SJCRH30 (cell line): Measurements from ENCODE around the gene ATP1A1. TPM values are rescaled to one million over a fixed set of nuclear protein-coding genes. Genes with fewer than 3 reads are reported as not detected.

Experiments used
- DNase-seq, 2 experiments: peaks; one replicate each; pipeline ENCODE4 v3.0.0-alpha.2; 2015 to 2020
- H3K27ac ChIP-seq: fragments of 250-450 bp; sonication (Bioruptor Pico); 2 replicates; pipeline ENCODE4 v1.5.1; 2020; ENCODE audit warnings: mild to moderate bottlenecking, moderate library complexity
- H3K27me3 ChIP-seq: fragments of 250-450 bp; sonication (Bioruptor Pico); 2 replicates; pipeline ENCODE4 v1.5.1; 2020; ENCODE audit warnings: mild to moderate bottlenecking, moderate library complexity
- H3K36me3 ChIP-seq: fragments of 250-450 bp; sonication (Bioruptor Pico); 2 replicates; pipeline ENCODE4 v1.5.1; 2020; ENCODE audit warnings: mild to moderate bottlenecking, moderate library complexity
- H3K4me1 ChIP-seq: fragments of 250-450 bp; sonication (Bioruptor Pico); 2 replicates; pipeline ENCODE4 v1.5.1; 2020; ENCODE audit warnings: mild to moderate bottlenecking, moderate library complexity
- H3K4me3 ChIP-seq: fragments of 250-450 bp; sonication (Bioruptor Pico); 2 replicates; pipeline ENCODE4 v1.5.1; 2020; ENCODE audit warnings: mild to moderate bottlenecking, moderate library complexity
- H3K9me3 ChIP-seq: fragments of 250-450 bp; sonication (Bioruptor Pico); replicated peaks from 2 replicates; pipeline ENCODE4 v1.5.1; 2020; ENCODE audit warnings: mild to moderate bottlenecking, moderate library complexity
- total RNA-seq: library from RNA; depleted of rRNA; stranded (reverse); fragments of >200 nt; shearing (Covaris generic); gene quantifications from 2 replicates; pipeline ENCODE4 v1.2.3, GENCODE V29; 2014

The ATP1A1 gene
- total RNA-seq, 1 experiment from 2014 or later: 112 TPM

DNA sequence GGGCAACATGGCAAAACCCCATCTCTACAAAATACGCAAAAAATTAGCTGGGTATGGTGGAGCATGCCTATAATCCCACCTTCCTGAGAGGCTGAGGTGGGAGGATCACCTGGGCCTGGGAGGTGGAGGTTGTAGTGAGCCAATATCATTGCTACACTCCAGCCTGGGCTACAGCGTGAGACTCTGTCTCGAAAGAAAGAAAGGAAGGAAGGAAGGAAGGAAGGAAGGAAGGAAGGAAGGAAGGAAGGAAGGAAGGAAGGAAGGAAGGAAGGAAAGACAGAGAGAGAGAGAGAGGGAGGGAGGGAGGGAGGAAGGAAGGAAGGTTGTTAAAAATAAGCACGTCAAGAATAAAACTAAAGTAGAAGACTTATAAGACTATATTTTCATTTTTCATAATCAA, 17.0 kb upstream of the ATP1A1 start:
- Histone ChIP-seq H3K4me1 (no peaks in the 10 kb centered on the region), H3K27ac (no peak overlapping the region), H3K4me3 (no peak overlapping the region), H3K9me3 (no peaks in the 10 kb centered on the region), H3K27me3 (no peaks in the 10 kb centered on the region), H3K36me3 (no peaks in the 10 kb centered on the region)
- DNase-seq: no peak

DNA sequence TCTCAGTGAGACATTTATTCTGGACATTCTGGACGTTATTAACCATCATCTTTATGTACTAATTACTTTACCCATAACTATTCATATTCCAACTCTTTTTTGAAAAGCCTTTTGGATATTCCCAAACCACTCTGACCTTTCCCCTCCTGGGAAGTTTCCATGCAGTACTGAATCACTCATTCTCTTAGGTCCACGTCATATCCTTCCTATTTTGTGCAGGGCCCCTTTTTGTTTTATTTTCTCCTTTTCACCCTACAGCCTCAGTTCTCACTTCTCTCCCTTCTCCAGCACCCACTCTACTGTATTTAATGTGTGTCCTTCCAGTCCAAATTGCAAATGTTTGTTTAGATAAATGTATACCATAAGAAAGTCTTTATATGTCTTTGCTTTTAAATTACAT, 16.4 kb upstream of the ATP1A1 start:
- Histone ChIP-seq H3K27ac (no peak overlapping the region), H3K36me3 (no peaks in the 10 kb centered on the region), H3K9me3 (no peaks in the 10 kb centered on the region), H3K4me1 (no peaks in the 10 kb centered on the region), H3K4me3 (no peak overlapping the region), H3K27me3 (no peaks in the 10 kb centered on the region)
- no peak for DNase-seq

DNA sequence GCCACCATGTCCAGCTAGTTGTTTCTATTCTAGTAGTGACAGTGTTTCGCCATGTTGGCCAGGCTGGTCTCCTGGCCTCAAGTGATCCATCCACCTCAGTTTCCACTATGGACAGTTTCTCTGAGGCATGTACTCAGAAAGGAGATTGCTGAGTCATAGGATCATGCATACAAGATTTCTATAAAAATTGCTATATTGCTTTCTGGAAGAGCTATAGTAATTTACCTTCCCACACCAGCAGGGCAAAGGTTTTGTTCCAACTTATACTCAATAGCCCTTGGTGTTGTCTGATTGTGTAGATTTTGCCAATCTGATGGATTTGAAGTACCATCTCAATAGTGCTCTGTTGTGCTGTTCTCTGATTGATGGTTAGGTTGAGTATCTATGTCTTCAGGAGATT, 15.6 kb upstream of the ATP1A1 start:
- DNase-seq: no peak

DNA sequence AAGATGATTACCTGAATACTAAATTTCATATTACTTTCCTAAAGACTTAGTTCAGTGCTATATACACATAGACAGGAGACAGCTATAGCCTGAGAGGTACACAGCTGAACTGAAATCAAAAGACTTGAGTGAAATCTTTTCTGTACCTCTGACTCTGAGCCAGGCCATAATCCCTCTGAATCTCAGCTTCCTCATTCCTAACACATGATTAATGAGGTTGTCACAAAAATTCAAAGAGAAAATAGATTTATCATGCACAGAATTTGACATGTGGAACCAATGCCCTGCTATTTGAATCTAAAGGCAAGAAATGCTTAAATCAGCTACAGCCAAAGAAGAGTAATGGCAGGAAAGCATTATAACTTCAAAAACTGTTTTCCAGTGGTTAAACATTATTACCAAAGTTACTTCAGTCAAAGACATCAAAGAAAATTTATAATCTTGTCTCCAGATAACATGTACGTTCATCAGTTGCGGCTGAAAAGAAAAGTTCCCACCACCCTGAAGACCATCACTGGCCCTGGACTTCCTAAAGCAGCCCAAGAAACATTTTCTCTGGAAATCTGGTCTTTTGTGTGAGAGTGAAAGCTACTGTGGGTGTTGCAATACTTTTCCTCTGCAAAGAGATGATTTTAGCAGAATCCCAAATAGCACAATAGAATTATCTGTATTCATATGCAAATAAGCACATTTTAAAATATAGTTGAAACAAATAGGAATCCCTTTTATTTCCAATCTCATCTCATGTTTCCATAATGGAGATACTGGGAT, 13.8 kb upstream of the ATP1A1 start:
- Histone ChIP-seq H3K36me3 (no peaks in the 10 kb centered on the region), H3K4me3 (no peak overlapping the region), H3K27ac (no peak overlapping the region), H3K27me3 (no peaks in the 10 kb centered on the region), H3K9me3 (no peaks in the 10 kb centered on the region), H3K4me1 (no peaks in the 10 kb centered on the region)
- DNase-seq: no peak

More for the DNA sequence above, 15.6 kb upstream of the ATP1A1 start:
- H3K27ac ChIP-seq: no peak overlapping the region
- no peaks in the 10 kb centered on the region for H3K36me3 ChIP-seq
- H3K9me3 ChIP-seq: no peaks in the 10 kb centered on the region
- H3K4me3 ChIP-seq: no peak overlapping the region
- H3K4me1 ChIP-seq: no peaks in the 10 kb centered on the region
- no peaks in the 10 kb centered on the region for H3K27me3 ChIP-seq

DNA sequence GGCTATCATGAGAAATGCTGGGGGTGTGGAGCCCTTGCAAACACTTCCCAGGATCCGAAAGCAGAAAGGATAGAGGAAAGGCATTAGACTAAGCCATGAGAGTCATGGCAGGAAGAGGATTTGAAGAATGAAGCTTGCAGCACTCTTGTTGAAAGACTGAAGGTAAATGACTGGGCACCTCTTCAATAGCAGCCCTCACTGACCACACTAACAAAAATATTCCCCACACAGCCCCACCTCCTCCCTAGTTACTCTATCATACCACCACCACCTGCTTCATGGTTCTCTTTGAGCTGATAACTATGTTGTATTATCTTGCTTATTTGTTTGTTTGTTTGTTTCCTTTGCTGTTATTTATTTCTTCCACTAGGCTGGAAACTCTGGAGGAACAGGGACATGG, 13.2 kb upstream of the ATP1A1 start:
- DNase-seq: no peak
- Histone ChIP-seq H3K27me3 (no peaks in the 10 kb centered on the region), H3K9me3 (no peaks in the 10 kb centered on the region), H3K27ac (no peak overlapping the region), H3K4me1 (no peaks in the 10 kb centered on the region), H3K36me3 (no peaks in the 10 kb centered on the region), H3K4me3 (no peak overlapping the region)

DNA sequence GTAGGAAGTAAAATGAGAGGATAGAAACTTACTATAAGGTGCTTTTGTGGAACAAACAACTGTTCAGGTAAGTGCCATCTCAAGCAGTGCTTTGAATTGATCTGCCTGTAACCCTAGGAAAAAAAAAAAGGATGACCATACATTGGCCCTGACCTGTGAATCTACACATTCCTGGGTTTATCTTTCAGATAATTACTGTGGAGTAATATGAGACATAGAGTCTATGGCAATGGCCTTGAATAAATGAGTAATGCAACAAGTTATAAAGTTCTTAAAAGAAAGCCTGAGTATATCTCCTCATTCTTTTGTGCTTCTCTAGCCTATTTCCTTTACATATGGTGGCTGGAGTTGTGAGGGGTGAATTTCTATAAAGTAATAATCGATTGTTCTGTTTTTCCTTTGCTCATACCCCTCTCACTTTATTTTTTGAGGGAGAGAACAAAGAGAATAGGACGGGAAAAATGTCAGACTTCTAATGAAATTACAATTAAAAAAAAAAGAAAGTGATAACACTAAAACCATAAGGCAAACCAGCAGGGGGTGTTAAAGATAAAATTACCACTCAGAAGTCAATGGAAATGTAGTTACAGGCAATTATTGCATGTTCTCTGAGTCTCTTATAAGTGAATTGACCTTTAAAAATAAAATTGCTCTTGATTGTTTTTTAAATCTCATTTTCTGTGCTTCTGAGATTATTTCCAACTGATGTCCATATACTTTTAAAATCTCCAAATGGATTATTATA, 12.4 kb upstream of the ATP1A1 start:
- Histone ChIP-seq H3K36me3 (no peaks in the 10 kb centered on the region), H3K9me3 (no peaks in the 10 kb centered on the region), H3K4me1 (no peaks in the 10 kb centered on the region)

DNA sequence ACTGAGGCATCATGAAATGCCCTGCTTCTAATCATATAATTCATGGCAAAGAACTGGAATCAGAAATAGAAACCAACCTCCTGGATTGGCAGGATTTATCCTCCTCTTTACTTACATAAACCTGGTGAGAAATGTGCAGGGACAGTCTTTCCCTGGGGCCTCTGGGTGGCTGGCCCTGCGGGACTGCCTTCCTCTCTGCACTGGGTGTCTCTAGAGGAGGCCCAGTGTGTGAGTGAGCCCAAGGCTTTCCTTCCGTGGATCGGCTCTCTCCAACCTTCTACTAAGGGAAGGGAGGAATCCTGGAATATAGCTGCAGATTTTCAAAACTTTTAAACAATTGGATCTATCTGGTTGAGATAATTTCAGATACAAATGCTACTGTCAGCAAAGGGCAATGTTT, 11.4 kb upstream of the ATP1A1 start:
- H3K36me3 ChIP-seq: no peaks in the 10 kb centered on the region
- no peak overlapping the region for H3K27ac ChIP-seq
- H3K27me3 ChIP-seq: no peaks in the 10 kb centered on the region
- H3K4me1 ChIP-seq: no peaks in the 10 kb centered on the region
- H3K9me3 ChIP-seq: no peaks in the 10 kb centered on the region
- no peak for DNase-seq
- H3K4me3 ChIP-seq: no peak overlapping the region

More for the DNA sequence above, 12.4 kb upstream of the ATP1A1 start:
- no peak overlapping the region for H3K27ac ChIP-seq
- H3K27me3 ChIP-seq: no peaks in the 10 kb centered on the region
- no peak overlapping the region for H3K4me3 ChIP-seq
- peak in 1 of 2 experiments; percentile 22 for DNase-seq

DNA sequence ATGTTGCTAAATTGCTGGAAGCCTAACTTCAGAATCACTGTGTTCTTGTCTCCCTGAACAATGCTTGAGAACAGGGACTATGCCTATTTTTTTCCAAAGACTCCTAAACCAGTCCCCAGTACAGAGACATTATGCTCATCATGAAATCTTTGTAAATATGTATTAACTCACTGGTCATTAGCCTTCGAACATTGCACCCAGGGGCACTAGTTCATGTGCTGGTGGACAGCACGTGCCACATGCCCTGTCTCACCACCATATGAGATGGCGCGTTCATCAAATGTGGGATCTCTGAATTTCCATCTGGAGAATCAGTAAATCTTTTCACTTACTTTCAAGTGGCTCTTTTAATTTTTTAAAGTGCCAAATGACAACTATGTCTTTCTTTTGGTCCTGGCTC, 11.0 kb upstream of the ATP1A1 start:
- Histone ChIP-seq H3K9me3 (no peaks in the 10 kb centered on the region), H3K27ac (no peak overlapping the region), H3K4me1 (no peaks in the 10 kb centered on the region), H3K27me3 (no peaks in the 10 kb centered on the region), H3K36me3 (no peaks in the 10 kb centered on the region), H3K4me3 (no peak overlapping the region)
- DNase-seq: no peak

DNA sequence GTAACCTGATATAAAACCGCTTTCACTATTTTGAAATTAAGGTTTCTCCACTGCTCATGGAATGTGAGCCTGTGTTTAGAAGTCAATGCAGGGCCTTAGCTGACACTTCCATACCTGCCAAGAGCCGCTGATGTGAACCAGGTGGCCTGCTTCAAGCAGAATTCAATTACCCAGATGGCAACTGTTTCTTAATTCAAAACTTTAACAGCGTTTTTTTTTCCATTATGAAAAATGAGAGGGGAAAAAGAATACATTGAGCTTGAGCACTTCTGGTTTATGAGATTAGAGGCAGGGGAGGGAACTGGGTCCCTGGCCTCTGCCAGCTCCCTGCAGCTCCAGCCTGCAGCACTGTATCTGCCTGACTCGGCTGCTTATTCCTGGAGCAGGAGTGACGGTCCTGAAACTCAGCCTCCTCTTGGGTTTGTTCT, 7.7 kb upstream of the ATP1A1 start:
- H3K27me3 ChIP-seq: no peaks in the 10 kb centered on the region
- H3K4me1 ChIP-seq: no peaks in the 10 kb centered on the region
- no peak overlapping the region for H3K27ac ChIP-seq
- no peaks in the 10 kb centered on the region for H3K36me3 ChIP-seq
- no peaks in the 10 kb centered on the region for H3K9me3 ChIP-seq
- no peak overlapping the region for H3K4me3 ChIP-seq
- DNase-seq: no peak

DNA sequence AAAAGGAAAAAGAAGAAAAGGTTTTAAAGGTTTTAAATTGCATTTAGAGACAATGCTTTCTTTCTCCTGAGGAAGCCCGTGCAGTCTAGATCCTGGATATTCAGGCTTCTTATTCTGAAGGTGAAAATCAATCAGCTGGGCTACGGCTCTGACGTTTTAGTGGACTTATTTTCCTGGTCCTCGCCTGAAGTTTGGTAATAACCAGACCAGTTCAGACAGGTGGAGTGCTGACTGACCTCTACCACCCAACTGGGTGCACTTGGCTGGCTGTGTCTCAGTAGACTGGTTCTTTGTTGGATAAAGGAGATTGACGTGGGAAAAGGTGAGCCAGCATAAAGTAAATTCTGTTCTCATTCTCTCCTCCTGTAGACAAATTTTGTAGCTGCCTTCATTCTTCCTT, 7.2 kb upstream of the ATP1A1 start:
- Histone ChIP-seq H3K4me3 (no peak overlapping the region), H3K27me3 (no peaks in the 10 kb centered on the region), H3K27ac (no peak overlapping the region), H3K36me3 (no peaks in the 10 kb centered on the region), H3K9me3 (no peaks in the 10 kb centered on the region), H3K4me1 (no peaks in the 10 kb centered on the region)
- no peak for DNase-seq

DNA sequence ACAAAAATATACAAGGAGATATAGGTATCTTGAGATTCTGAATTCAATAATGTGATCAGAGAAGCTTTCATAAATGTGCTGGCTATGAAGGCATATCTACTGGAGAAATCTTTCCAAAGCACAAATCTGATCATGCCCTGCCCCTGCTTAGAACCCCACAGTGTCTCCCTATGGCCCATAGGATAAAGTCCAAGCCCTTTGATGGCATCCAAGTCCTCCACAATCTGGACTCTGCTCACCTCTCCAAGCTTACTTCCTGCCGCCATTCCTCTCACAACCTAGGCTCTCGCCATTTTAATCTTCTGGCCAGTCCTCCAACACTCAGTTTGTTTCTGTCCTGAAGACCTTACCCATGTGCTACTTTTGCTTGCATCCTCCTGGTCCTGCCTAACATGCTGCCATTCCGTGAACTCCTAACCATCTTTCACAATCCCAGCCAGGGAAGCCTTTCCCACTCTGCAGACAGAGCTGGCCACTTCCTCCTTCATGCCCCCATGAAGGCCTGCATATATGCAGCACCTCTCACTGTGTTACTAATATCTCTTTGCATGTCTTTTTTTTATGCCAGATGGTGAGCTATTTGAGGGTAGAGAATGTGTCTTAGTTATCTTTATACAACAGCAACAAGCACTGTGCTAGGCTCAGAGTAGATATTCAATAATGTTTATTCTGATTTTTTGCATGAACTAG, 5.6 kb upstream of the ATP1A1 start:
- Histone ChIP-seq H3K4me3 (no peak overlapping the region), H3K27ac (no peak overlapping the region), H3K4me1 (no peaks in the 10 kb centered on the region), H3K36me3 (no peaks in the 10 kb centered on the region), H3K9me3 (no peaks in the 10 kb centered on the region), H3K27me3 (no peaks in the 10 kb centered on the region)
- no peak for DNase-seq

DNA sequence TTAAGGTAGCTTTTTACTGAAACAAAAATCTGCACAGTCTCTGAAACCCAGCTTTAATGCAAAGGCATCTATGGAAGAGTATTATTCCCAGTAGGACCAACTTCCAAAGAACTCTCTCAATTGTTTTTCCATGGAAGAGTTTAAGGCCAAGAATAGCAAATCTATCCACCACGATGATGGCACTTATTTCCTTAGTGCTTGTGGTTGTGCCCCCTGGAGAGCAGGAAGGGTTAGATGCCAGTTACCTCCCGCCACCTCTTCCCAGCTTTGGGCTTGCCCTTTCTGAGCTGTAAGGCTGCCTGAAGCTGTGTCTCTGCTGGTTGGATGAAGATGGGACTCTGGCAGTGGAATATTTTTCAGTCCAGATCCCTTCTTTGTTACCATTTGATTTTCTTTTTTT, 4.8 kb upstream of the ATP1A1 start:
- no peak for DNase-seq
- Histone ChIP-seq H3K27ac (no peak overlapping the region), H3K9me3 (no peaks in the 10 kb centered on the region), H3K36me3 (no peaks in the 10 kb centered on the region), H3K4me3 (no peak overlapping the region), H3K27me3 (no peaks in the 10 kb centered on the region), H3K4me1 (no peaks in the 10 kb centered on the region)

DNA sequence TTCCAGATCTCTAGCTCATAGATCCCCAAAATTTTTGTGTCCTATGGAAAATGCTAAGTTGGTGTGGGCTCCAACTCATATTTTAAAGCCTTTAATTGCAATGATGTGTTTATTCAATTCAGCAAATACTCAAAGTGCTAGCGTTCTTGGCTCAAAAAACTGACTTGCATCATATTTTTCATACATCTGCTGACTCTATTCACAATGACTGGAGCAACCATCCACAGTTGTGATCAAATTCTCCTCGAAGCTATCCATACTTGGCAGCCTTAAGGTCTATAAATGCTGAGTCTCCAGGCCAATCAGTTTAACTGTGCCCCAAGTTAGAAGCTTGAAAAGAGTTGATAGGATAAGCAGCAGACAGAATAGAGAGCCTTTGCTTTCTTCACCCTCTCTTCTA, 2.9 kb upstream of the ATP1A1 start:
- Histone ChIP-seq H3K4me1 (peaks cover 6% of the 10 kb centered on the region; the same call in 1 of the 2 replicates), H3K27me3 (no peaks in the 10 kb centered on the region), H3K9me3 (no peaks in the 10 kb centered on the region), H3K36me3 (no peaks in the 10 kb centered on the region), H3K27ac (no peak overlapping the region), H3K4me3 (no peak overlapping the region)
- DNase-seq: no peak

DNA sequence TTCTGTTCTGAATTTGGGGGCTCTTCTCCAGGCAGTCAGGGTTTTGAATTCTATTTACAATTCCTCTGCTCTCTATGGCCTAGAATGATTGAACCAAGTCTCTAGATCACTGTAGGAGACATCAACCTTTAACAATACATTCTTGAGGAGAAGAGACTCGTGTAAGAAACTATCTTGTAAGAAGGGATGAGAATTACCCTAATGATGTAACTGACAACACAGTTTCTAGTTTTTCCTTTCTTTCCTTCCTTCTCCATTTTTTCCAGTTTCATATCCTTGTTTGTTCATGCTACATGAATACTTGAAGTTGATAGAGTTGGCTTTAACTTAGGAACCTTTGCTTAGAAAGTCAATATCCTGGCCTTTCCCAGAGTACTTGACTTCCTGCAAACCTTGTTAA, 1.3 kb upstream of the ATP1A1 start:
- no peak overlapping the region for H3K27ac ChIP-seq

DNA sequence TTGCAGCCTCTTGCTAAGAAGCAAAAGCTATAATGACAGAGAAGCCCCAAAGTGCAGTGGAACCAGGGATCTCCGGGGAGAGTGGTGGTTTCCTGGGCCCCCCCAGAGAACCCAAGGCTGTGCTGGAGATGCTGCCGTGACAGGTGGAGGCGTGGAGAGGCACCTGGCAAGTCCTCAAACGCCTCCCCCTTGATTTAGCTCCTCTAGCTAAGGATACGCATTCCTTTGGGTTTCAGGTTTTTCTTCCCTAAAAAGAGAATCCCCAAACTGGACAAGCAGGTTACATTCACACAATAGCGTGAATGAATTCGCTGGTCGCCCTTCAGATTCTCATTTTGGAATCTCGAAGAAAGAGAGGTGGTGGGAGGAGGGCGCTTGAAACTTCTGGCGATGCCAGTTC, 853 bp upstream of the ATP1A1 start:
- Histone ChIP-seq H3K27me3 (no peaks in the 10 kb centered on the region), H3K4me3 (no peak overlapping the region), H3K9me3 (no peaks in the 10 kb centered on the region), H3K4me1 (peaks cover 11% of the 10 kb centered on the region; the same call in 1 of the 2 replicates), H3K36me3 (no peaks in the 10 kb centered on the region), H3K27ac (no peak overlapping the region)
- no peak for DNase-seq

More for the DNA sequence above, 1.3 kb upstream of the ATP1A1 start:
- no peaks in the 10 kb centered on the region for H3K9me3 ChIP-seq
- no peak overlapping the region for H3K4me3 ChIP-seq
- H3K4me1 ChIP-seq: peaks cover 11% of the 10 kb centered on the region; the same call in 1 of the 2 replicates
- no peaks in the 10 kb centered on the region for H3K36me3 ChIP-seq
- DNase-seq: no peak
- no peaks in the 10 kb centered on the region for H3K27me3 ChIP-seq
